ENCODE results near the gene ZNF226. TPM values are rescaled to one million over a fixed set of nuclear protein-coding genes. Genes with fewer than 3 reads are reported as not detected.
"Not testable (repeated sequence)": the region's sequence is repeated elsewhere in the genome, so short reads cannot be mapped to it uniquely, and the experiment has no call there.

The ZNF226 gene
- total and polyA plus RNA-seq, 2 experiments from 2014 or later: 30.9 TPM

- peak overlapping the region; percentile 36 for H3K27ac ChIP-seq
- no peaks in the 10 kb centered on the region for H3K27me3 ChIP-seq
- DNase-seq (ENCODE audit: low spot score): peak; percentile 20
- WGBS (ENCODE audit: low lambda C conversion rate, missing lambda C conversion rate): 3% methylated on average over 15 of the region's 15 CpGs
- H3K4me2 ChIP-seq: peak overlapping the region; percentile 80
- no peaks in the 10 kb centered on the region for H3K36me3 ChIP-seq (replicated peaks; ENCODE audit: insufficient read depth, low read depth)
- peaks cover 39% of the 10 kb centered on the region for H3K79me2 ChIP-seq
- no peaks in the 10 kb centered on the region for H3K9me3 ChIP-seq (ENCODE audit: low read depth)
- peak overlapping the region; percentile 78 for H3K4me3 ChIP-seq
- peaks cover 14% of the 10 kb centered on the region for H3K4me1 ChIP-seq (ENCODE audit: insufficient read depth)
- H4K20me1 ChIP-seq (ENCODE audit: insufficient read depth, poor library complexity, severe bottlenecking): no peaks in the 10 kb centered on the region
- no peaks in the 10 kb centered on the region for H3K9me2 ChIP-seq (replicated peaks; ENCODE audit: insufficient read depth)
- no peak for TF ChIP-seq CTCF (IDR thresholded peaks at IDR 0.05; ENCODE audit: poor library complexity)
- peak overlapping the region; percentile 85 for H2AFZ ChIP-seq
Observed at GRCh38 chr19:44212866-44213346, 48.0 kb downstream of the ZNF226 start.

GRCh38 chr19:44219926-44220325 is 55.0 kb downstream of the ZNF226 start:
- not testable (repeated sequence) for H3K27me3 ChIP-seq; DNase-seq (ENCODE audit: low spot score); H3K4me2 ChIP-seq; H3K9me3 ChIP-seq (ENCODE audit: low read depth); H3K9me2 ChIP-seq (replicated peaks; ENCODE audit: insufficient read depth); H4K20me1 ChIP-seq (ENCODE audit: insufficient read depth, poor library complexity, severe bottlenecking); H3K4me1 ChIP-seq (ENCODE audit: insufficient read depth); H2AFZ ChIP-seq; H3K4me3 ChIP-seq; H3K36me3 ChIP-seq (replicated peaks; ENCODE audit: insufficient read depth, low read depth); H3K27ac ChIP-seq
- peaks cover 12% of the 10 kb centered on the region for H3K79me2 ChIP-seq
- 96% methylated on average over 3 of the region's 3 CpGs for WGBS (ENCODE audit: low lambda C conversion rate, missing lambda C conversion rate)

GRCh38 chr19:44220761-44221160 is 55.9 kb downstream of the ZNF226 start:
- not testable (repeated sequence) for H3K9me2 ChIP-seq (replicated peaks; ENCODE audit: insufficient read depth); H3K4me2 ChIP-seq; H3K9me3 ChIP-seq (ENCODE audit: low read depth); DNase-seq (ENCODE audit: low spot score); H3K4me1 ChIP-seq (ENCODE audit: insufficient read depth); H3K27ac ChIP-seq; H3K36me3 ChIP-seq (replicated peaks; ENCODE audit: insufficient read depth, low read depth); H3K27me3 ChIP-seq; H4K20me1 ChIP-seq (ENCODE audit: insufficient read depth, poor library complexity, severe bottlenecking); H3K4me3 ChIP-seq; H2AFZ ChIP-seq
- peaks cover 11% of the 10 kb centered on the region for H3K79me2 ChIP-seq
- WGBS (ENCODE audit: low lambda C conversion rate, missing lambda C conversion rate): 97% methylated on average over 6 of the region's 6 CpGs

- H3K4me3 ChIP-seq; DNase-seq (ENCODE audit: low spot score); H3K36me3 ChIP-seq (replicated peaks; ENCODE audit: insufficient read depth, low read depth); H3K4me2 ChIP-seq; H3K27me3 ChIP-seq; H3K27ac ChIP-seq; H3K9me3 ChIP-seq (ENCODE audit: low read depth); H3K9me2 ChIP-seq (replicated peaks; ENCODE audit: insufficient read depth); H3K4me1 ChIP-seq (ENCODE audit: insufficient read depth); H2AFZ ChIP-seq; H3K79me2 ChIP-seq; H4K20me1 ChIP-seq (ENCODE audit: insufficient read depth, poor library complexity, severe bottlenecking): not testable (repeated sequence)
- WGBS (ENCODE audit: low lambda C conversion rate, missing lambda C conversion rate): 91% methylated on average over 3 of the region's 3 CpGs
Observed at GRCh38 chr19:44221291-44221690, 56.4 kb downstream of the ZNF226 start.

Other genes with a start within 250 kb of the ZNF226 start
- 10.3 and 10.6 TPM in 2 replicates for gene ZNF45, start 229.8 kb upstream of the ZNF226 start, total RNA-seq
- gene ZNF45, start 229.8 kb upstream of the ZNF226 start, polyA plus RNA-seq: 5.1 and 6.3 TPM in 2 replicates
- 7.1 and 8.2 TPM in 2 replicates for gene ZNF221, start 213.9 kb upstream of the ZNF226 start, total RNA-seq
- 1.1 and 2.7 TPM in 2 replicates for gene ZNF221, start 213.9 kb upstream of the ZNF226 start, polyA plus RNA-seq
- gene ZNF155, start 180.9 kb upstream of the ZNF226 start, total RNA-seq: 5.6 and 7.2 TPM in 2 replicates
- 3.2 and 5.3 TPM in 2 replicates for gene ZNF155, start 180.9 kb upstream of the ZNF226 start, polyA plus RNA-seq
- 4.4 and 5.9 TPM in 2 replicates for gene ZNF230, start 162.1 kb upstream of the ZNF226 start, total RNA-seq
- 3.7 and 4.3 TPM in 2 replicates for gene ZNF230, start 162.1 kb upstream of the ZNF226 start, polyA plus RNA-seq
- 5.3 and 6.3 TPM in 2 replicates for gene ZNF222, start 139.7 kb upstream of the ZNF226 start, total RNA-seq
- 1.6 and 1.8 TPM in 2 replicates for gene ZNF222, start 139.7 kb upstream of the ZNF226 start, polyA plus RNA-seq
- gene ZNF223, start 113.1 kb upstream of the ZNF226 start, total RNA-seq: 12.9 and 14.3 TPM in 2 replicates
- 3.6 and 5.8 TPM in 2 replicates for gene ZNF223, start 113.1 kb upstream of the ZNF226 start, polyA plus RNA-seq
- 2.6 and 2.9 TPM in 2 replicates for gene ZNF284, start 92.9 kb upstream of the ZNF226 start, total RNA-seq
- gene ZNF284, start 92.9 kb upstream of the ZNF226 start, polyA plus RNA-seq: 0.87 and 1.4 TPM in 2 replicates
- 24.8 and 25.9 TPM in 2 replicates for gene ZNF224, start 70.7 kb upstream of the ZNF226 start, total RNA-seq
- gene ZNF224, start 70.7 kb upstream of the ZNF226 start, polyA plus RNA-seq: 17.6 and 20.8 TPM in 2 replicates
- gene ZNF225, start 51.7 kb upstream of the ZNF226 start, total RNA-seq: 4.1 TPM in 2 replicates
- 1.2 and 2.9 TPM in 2 replicates for gene ZNF225, start 51.7 kb upstream of the ZNF226 start, polyA plus RNA-seq
- gene ZNF234, start 23.5 kb upstream of the ZNF226 start, total RNA-seq: 8.6 and 9.9 TPM in 2 replicates
- 4.1 and 6.7 TPM in 2 replicates for gene ZNF234, start 23.5 kb upstream of the ZNF226 start, polyA plus RNA-seq
- gene ZNF227, start 47.4 kb downstream of the ZNF226 start, total RNA-seq: 13.6 and 15.4 TPM in 2 replicates
- gene ZNF227, start 47.4 kb downstream of the ZNF226 start, polyA plus RNA-seq: 8.2 and 8.6 TPM in 2 replicates
- 2.4 and 2.6 TPM in 2 replicates for gene ZNF233, start 94.8 kb downstream of the ZNF226 start, total RNA-seq
- 0.66 and 2.8 TPM in 2 replicates for gene ZNF233, start 94.8 kb downstream of the ZNF226 start, polyA plus RNA-seq
- 5.6 and 10.1 TPM in 2 replicates for gene ZNF235, start 139.9 kb downstream of the ZNF226 start, total RNA-seq
- 2.7 and 2.8 TPM in 2 replicates for gene ZNF235, start 139.9 kb downstream of the ZNF226 start, polyA plus RNA-seq
- 6.7 and 8.8 TPM in 2 replicates for gene ZNF112, start 191.6 kb downstream of the ZNF226 start, total RNA-seq
- 2.6 and 3.3 TPM in 2 replicates for gene ZNF112, start 191.6 kb downstream of the ZNF226 start, polyA plus RNA-seq
- gene ZNF285, start 236.5 kb downstream of the ZNF226 start, total RNA-seq: 3.1 and 3.9 TPM in 2 replicates
- 3.3 and 3.4 TPM in 2 replicates for gene ZNF285, start 236.5 kb downstream of the ZNF226 start, polyA plus RNA-seq